Stimulated activated effector memory CD8-positive, alpha-beta T cell treated with anti-CD3 and anti-CD28 coated beads, Interleukin-12 subunit alpha, Interleukin-12 subunit beta, amount 100 ng/mL, for 72 hours (primary cell): Measurements from ENCODE around the gene MON2.
A peak's percentile ranks its signal among the peaks of the same experiment; 100 is the strongest.

ENCODE experiments used
- ATAC-seq: fragments of 150-1000 bp; cut with Tn5 transposase; 2 replicates; pipeline ENCODE4 v1.10.0; 2021
- DNase-seq, 2 donors: peaks; one replicate each; pipeline ENCODE4 v3.0.0; 2021 to 2022; ENCODE audit warnings: low spot score in 2 of 2
- H3K27ac Mint-ChIP-seq: one replicate; pipeline ENCODE4 v1.8.0; 2022; ENCODE audit warnings: mild to moderate bottlenecking, mixed read lengths
- H3K36me3 Mint-ChIP-seq: one replicate; pipeline ENCODE4 v1.8.0; 2022; ENCODE audit warnings: mild to moderate bottlenecking, mixed read lengths
- H3K4me1 Mint-ChIP-seq: one replicate; pipeline ENCODE4 v1.8.0; 2022; ENCODE audit warnings: mixed read lengths
- H3K4me3 Mint-ChIP-seq: one replicate; pipeline ENCODE4 v1.8.0; 2022; ENCODE audit warnings: mild to moderate bottlenecking, mixed read lengths
- H3K9me3 Mint-ChIP-seq: one replicate; pipeline ENCODE4 v1.8.0; 2022; ENCODE audit warnings: mixed read lengths

Gene MON2

GRCh38 chr12:62635649-62636048, 169.0 kb downstream of the MON2 start:
- H3K4me1 Mint-ChIP-seq: peaks cover 13% of the 10 kb centered on the region
- H3K36me3 Mint-ChIP-seq: no peaks in the 10 kb centered on the region
- DNase-seq (no peak), ATAC-seq (no peak)
- no peaks in the 10 kb centered on the region for H3K9me3 Mint-ChIP-seq
- no peak overlapping the region for H3K27ac Mint-ChIP-seq
- no peak overlapping the region for H3K4me3 Mint-ChIP-seq

GRCh38 chr12:62637679-62638078, 171.1 kb downstream of the MON2 start:
- H3K4me1 Mint-ChIP-seq: peaks cover 20% of the 10 kb centered on the region
- no peak overlapping the region for H3K4me3 Mint-ChIP-seq
- ATAC-seq (no peak), DNase-seq (no peak)
- H3K9me3 Mint-ChIP-seq: no peaks in the 10 kb centered on the region
- no peaks in the 10 kb centered on the region for H3K36me3 Mint-ChIP-seq
- H3K27ac Mint-ChIP-seq: no peak overlapping the region

GRCh38 chr12:62640910-62641448, 174.4 kb downstream of the MON2 start:
- DNase-seq (peak; percentile 14 to 77), ATAC-seq (peak; percentile 99)
- Mint-ChIP-seq H3K9me3 (no peaks in the 10 kb centered on the region), H3K4me1 (peaks cover 20% of the 10 kb centered on the region), H3K36me3 (no peaks in the 10 kb centered on the region), H3K4me3 (peak overlapping the region; percentile 56), H3K27ac (peak overlapping the region; percentile 50)

- Mint-ChIP-seq H3K4me3 (no peak overlapping the region), H3K9me3 (no peaks in the 10 kb centered on the region), H3K36me3 (no peaks in the 10 kb centered on the region), H3K4me1 (peaks cover 22% of the 10 kb centered on the region), H3K27ac (no peak overlapping the region)
- ATAC-seq (no peak), DNase-seq (no peak)
Measured at GRCh38 chr12:62642486-62642885, 175.9 kb downstream of the MON2 start.

- no peak overlapping the region for H3K27ac Mint-ChIP-seq
- no peak for DNase-seq
Measured at GRCh38 chr12:62643486-62643885, 176.9 kb downstream of the MON2 start.

GRCh38 chr12:62646566-62646965, 179.9 kb downstream of the MON2 start:
- no peak for DNase-seq
- H3K9me3 Mint-ChIP-seq: no peaks in the 10 kb centered on the region
- H3K4me1 Mint-ChIP-seq: peaks cover 12% of the 10 kb centered on the region
- no peak overlapping the region for H3K27ac Mint-ChIP-seq
- no peak for ATAC-seq
- H3K36me3 Mint-ChIP-seq: no peaks in the 10 kb centered on the region
- H3K4me3 Mint-ChIP-seq: no peak overlapping the region

More at GRCh38 chr12:62643486-62643885, 176.9 kb downstream of the MON2 start:
- no peak overlapping the region for H3K4me3 Mint-ChIP-seq
- H3K9me3 Mint-ChIP-seq: no peaks in the 10 kb centered on the region
- H3K36me3 Mint-ChIP-seq: no peaks in the 10 kb centered on the region
- H3K4me1 Mint-ChIP-seq: peaks cover 25% of the 10 kb centered on the region
- no peak for ATAC-seq

GRCh38 chr12:62647586-62647985, 181.0 kb downstream of the MON2 start:
- H3K4me1 Mint-ChIP-seq: peaks cover 5% of the 10 kb centered on the region
- DNase-seq (no peak), ATAC-seq (no peak)

GRCh38 chr12:62649412-62650138, 182.9 kb downstream of the MON2 start:
- no peak overlapping the region for H3K27ac Mint-ChIP-seq
- no peaks in the 10 kb centered on the region for H3K36me3 Mint-ChIP-seq
- H3K4me3 Mint-ChIP-seq: no peak overlapping the region
- H3K4me1 Mint-ChIP-seq: peaks cover 11% of the 10 kb centered on the region
- no peaks in the 10 kb centered on the region for H3K9me3 Mint-ChIP-seq
- no peak for ATAC-seq
- DNase-seq: no peak

More at GRCh38 chr12:62647586-62647985, 181.0 kb downstream of the MON2 start:
- no peaks in the 10 kb centered on the region for H3K9me3 Mint-ChIP-seq
- H3K36me3 Mint-ChIP-seq: no peaks in the 10 kb centered on the region
- H3K4me3 Mint-ChIP-seq: no peak overlapping the region
- H3K27ac Mint-ChIP-seq: peak overlapping the region; percentile 6
